DMS79 (cell line): ENCODE data around the gene LY6G6C.

Experiments
- DNase-seq: peaks from one replicate; lab custom pipeline; 2025; lab: John Stamatoyannopoulos, UW

The LY6G6C gene

DNA sequence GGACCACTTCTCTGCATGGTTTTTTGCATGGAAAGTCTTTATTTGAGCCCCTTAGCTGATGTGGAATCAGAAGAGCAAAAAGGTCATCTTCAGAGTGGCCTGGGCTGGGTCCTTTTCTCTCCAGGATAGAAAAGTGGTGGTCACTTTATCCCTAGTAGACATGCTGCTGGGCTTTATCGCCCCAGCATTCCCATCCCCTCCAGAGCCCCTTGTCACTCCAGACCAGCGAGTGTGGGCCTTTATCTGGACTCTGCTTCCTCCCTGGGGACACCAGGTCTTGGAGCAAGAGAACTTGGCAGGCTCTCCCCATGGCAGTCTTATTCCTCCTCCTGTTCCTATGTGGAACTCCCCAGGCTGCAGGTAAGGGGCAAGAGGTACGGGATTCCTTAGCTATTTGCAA is 14.9 kb downstream of the LY6G6C start, which contains the start of gene LY6G6F:
LY6G6F (plus strand) TSS at position 268 of the 400 bp plus-strand sequence; CDS start at position 309, 41 bp downstream.
- DNase-seq: no peak

DNA sequence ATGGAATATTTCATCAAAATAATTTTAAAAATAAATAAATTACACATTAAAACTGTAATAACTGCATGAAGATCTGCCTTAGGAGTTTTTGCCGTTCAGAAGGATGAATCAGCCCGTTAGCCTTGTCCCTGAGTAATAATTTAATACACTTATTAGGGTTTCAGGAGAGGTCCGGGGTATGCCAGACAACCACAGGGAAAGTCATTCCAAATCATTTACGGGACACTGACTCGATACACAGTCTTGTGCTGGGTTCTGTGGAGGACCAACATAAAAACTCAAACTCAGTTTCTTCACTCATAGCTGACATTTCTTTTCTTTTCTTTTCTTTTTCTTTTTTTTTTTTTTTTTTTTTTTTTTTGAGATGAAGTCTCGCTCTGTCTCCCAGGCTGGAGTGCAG is 15.6 kb downstream of the LY6G6C start:
- no peak for DNase-seq

- DNase-seq: peak; percentile 94
These were observed 18.5 kb downstream of the LY6G6C start, which contains the start of gene ABHD16A for GRCh38 chr6:31702819-31703716. TSS of gene ABHD16A (minus strand) at chr6:31703324. CDS start at chr6:31703281, 43 bp downstream.

- DNase-seq: no peak
These were observed 19.1 kb downstream of the LY6G6C start for GRCh38 chr6:31702405-31702818.

GRCh38 chr6:31701666-31702404 is 19.7 kb downstream of the LY6G6C start:
- DNase-seq: peak; percentile 65

- no peak for DNase-seq
These were observed 20.7 kb downstream of the LY6G6C start for GRCh38 chr6:31700740-31701401.

GRCh38 chr6:31697555-31697954 is 24.0 kb downstream of the LY6G6C start:
- no peak for DNase-seq

DNA sequence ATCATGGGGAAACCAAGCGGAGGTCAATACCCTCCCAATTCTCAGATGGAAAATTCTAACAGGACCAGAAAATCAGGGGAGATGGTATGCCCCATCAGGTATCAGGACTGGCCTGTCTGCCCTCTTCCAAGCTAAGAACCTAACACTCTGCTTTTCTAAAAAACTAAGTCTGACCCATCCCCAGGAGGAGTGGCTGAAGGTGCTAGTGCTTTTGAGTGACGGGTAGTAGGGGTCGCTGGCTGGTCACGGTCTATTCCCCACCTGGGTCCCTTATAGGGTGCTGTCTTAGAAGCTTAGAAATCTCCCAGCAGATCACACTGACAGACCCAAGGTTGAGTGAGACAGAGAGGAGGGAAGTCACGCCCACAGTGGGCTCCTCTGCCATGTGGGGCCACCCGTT is 28.0 kb downstream of the LY6G6C start:
- DNase-seq: no peak

- no peak for DNase-seq
These were observed 28.7 kb downstream of the LY6G6C start for GRCh38 chr6:31692886-31693285.

- no peak for DNase-seq
These were observed 29.2 kb downstream of the LY6G6C start for GRCh38 chr6:31692353-31692752.

GRCh38 chr6:31691564-31692108 is 29.9 kb downstream of the LY6G6C start:
- DNase-seq: no peak

DNA sequence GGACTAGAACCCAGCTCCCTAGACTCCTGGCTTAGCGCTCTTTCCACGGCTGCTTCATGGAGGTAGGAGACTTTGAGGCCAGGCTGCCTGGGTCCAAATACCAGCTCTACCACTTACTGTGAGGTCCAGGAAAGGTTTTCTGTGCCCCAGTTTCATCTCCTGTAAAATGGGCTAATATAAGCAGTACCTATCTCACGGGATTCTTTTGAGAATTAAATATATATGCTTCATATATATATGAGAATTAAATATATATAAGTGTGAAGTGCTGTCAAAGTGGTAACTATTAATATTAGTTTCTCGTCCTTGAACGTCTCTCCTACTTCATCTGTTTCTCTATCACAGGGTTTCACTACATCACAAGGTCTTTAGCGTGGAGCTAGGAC is 30.5 kb downstream of the LY6G6C start:
- DNase-seq: no peak

GRCh38 chr6:31690231-31691077 is 31.1 kb downstream of the LY6G6C start:
- DNase-seq: no peak

DNA sequence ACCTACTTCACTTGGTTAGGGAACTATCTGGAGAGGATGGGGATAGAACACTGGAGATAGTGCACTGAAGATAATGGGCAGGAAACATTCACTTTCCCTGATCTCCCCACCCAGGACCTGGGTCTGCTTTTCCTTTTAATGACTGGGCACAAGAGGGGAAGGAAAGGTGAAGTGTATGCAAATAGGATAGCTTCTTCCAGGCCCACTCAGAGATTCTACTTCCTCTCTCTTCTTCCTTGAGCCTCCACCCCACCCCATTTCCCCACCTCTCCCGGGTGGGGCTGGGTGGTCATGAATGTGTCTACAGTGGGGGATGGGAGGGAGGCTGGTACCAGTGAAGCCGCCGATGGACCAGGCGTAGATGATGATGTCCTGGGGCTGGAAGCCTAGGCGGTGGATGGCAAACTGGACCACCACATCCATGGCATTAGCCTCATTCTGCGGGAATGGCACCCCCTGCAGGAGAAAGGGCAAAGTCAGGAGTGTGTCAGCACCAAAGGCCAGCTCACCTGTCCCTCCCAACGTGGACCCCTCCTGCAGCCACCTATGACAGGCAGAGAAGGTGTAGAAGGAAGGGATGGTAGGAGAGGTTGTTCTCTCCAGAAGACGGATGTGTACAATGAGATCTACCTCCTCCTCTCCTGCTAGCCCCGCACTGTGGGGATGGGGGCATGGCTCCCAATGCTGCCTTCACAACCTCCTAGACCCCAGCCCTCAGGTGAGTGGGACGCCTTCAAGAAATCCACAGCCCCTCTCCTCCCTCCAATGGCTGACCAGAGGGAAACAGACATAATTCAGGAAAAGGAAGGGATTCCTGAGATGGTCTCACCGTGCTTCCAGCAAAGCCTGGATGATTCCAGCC is 32.1 kb downstream of the LY6G6C start:
- DNase-seq: no peak

DNA sequence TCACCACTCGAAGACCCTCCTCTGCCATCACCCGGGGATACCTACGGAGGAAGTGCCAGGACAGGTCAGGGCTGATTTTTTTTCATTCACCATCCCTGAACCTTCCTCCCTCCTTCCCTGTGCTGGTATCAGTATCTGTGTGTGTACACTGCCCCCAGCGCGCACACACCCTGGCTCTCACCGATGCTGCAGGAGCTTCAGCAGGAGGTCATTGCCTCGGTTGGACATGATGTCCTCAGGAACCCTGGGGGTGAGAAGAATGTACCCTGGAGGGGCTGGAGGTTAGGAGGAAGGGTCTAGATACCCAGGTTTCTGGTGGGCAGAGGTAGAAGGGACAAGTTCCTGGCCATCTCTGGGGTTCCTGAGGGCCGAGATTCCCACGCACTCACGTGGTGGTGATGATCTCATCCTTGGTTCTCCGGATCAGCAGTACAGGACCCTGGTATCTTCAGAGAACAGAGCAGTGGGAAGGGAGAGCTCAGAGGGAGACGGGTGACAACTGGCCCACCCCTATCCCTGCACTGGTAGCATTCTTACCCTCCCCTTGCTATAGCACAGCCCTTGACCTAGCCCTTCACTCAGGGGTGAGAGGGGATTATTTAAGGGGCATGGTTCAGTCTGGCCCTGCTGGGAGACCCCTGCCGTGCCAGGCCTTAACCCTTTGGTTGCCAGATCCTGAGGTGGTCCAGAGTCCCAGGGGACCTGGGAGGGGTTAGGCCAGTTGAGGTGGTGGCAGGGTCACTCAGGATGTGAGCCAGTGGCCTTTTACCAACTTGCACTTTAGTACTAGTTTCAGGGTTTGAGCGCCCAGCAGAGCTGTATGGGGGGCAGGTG is 33.5 kb downstream of the LY6G6C start:
- no peak for DNase-seq

DNA sequence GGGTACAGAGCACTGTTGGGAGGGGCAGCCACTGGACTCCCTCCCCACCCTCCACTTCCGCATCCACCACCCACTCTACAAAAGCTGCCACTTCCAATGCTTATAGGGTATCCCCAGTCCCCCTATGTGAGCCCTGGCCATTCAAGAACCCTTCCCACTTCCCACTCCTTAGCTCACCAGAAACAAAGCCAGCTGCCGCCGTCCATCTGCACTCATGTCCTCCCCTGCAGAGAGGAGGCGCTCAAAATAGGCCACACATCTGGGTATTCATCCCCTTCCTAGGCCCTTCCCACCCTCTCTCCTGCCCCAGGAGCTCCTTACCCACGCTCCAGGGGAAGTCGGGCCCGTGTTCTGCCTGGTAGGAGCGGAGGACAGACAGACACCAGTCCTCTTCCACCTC is 34.2 kb downstream of the LY6G6C start:
- no peak for DNase-seq

- DNase-seq: no peak
These were observed 35.1 kb downstream of the LY6G6C start for GRCh38 chr6:31686483-31686882.

DNA sequence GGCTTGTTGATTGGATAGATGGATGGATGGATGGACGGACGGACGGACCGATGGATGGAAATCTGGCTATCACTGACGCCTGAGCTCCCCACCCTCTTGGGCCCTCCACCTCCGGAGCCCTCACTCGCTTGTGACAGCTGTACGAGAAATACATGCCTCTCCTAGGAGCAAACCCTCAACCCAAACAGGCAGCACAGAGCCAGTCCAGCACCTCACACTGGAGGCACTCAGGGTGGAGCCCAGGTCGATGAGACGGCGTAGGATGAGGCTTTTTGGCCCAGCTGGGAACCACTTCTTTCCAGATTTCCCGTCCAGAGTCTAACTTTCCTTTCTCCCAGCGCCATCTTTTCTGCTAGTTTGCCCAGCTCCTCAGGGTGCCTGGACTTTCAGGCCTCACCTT is 38.0 kb downstream of the LY6G6C start:
- DNase-seq: no peak

DNA sequence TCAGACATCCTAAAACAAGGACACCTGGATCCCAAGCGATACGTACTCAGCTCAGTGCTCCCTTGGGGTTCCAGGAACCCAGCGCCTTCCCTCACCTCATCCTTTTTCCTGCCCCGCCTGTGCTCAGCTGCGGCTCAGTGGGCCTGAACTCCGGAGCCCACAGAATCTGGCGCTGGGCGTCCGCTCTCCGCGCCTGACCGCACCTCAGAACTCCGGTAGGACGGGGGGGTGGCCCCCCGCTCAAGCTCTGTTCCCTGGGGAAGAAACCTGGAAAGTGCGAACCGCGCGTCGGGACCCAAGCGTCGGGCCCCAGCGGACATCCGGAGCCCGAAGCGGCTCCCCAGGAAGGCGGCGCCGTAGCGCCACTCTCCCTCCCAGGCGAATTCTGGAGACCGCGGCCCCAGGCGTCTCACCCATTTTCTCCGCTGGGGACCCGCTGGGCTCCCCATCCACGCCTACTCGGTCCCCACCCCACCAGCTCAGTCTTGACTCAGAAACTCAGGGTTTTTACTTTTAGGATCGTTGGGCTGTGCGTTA is 40.3 kb downstream of the LY6G6C start:
- DNase-seq: peak; percentile 45
